MM.1S (cell line): ENCODE data around the gene SH3BP4.

Experiments used
- DNase-seq: peaks from one replicate; pipeline ENCODE4 v3.0.0-alpha.2; 2015
- H2AFZ ChIP-seq: fragments of 300-600 bp; sonication (generic); 2 replicates; pipeline ENCODE4 v1.6.0; 2016; ENCODE audit warnings: antibody characterized with exemption, low read length
- H3F3A ChIP-seq: fragments of 300-600 bp; sonication (generic); 2 replicates; pipeline ENCODE4 v1.6.1; 2016; ENCODE audit warnings: mild to moderate bottlenecking, antibody characterized with exemption, low read length, moderate library complexity, mixed read lengths; ENCODE audit not compliant: insufficient read depth
- H3K27ac ChIP-seq: fragments of 300-600 bp; sonication (generic); 2 replicates; pipeline ENCODE4 v1.5.1; 2016; ENCODE audit warnings: mild to moderate bottlenecking, low read length
- H3K27me3 ChIP-seq: fragments of 300-600 bp; sonication (generic); replicated peaks from 2 replicates; pipeline ENCODE4 v1.6.0; 2016; ENCODE audit warnings: low read length; ENCODE audit not compliant: insufficient read depth
- H3K36me3 ChIP-seq: fragments of 300-600 bp; sonication (generic); replicated peaks from 2 replicates; pipeline ENCODE4 v1.6.1; 2016; ENCODE audit warnings: mild to moderate bottlenecking, low read length, mixed read lengths; ENCODE audit not compliant: insufficient read depth
- H3K4me1 ChIP-seq: fragments of 300-600 bp; sonication (generic); 2 replicates; pipeline ENCODE4 v1.6.1; 2016; ENCODE audit warnings: low read length, mixed read lengths
- H3K4me2 ChIP-seq: fragments of 300-600 bp; sonication (generic); 2 replicates; pipeline ENCODE4 v1.6.0; 2016; ENCODE audit warnings: low read depth, low read length
- H3K4me3 ChIP-seq: fragments of 300-600 bp; sonication (generic); 2 replicates; pipeline ENCODE4 v1.5.1; 2016; ENCODE audit warnings: low read length, mixed read lengths
- H3K79me2 ChIP-seq: fragments of 300-600 bp; sonication (generic); 2 replicates; pipeline ENCODE4 v1.6.1; 2016; ENCODE audit warnings: mixed run types, low read length, mixed read lengths
- H3K9ac ChIP-seq: fragments of 300-600 bp; sonication (generic); 2 replicates; pipeline ENCODE4 v1.6.1; 2016; ENCODE audit warnings: low read length, mixed read lengths
- H3K9me2 ChIP-seq: fragments of 300-600 bp; sonication (generic); replicated peaks from 2 replicates; pipeline ENCODE4 v1.6.1; 2016; ENCODE audit warnings: mild to moderate bottlenecking, low read length, mixed read lengths; ENCODE audit not compliant: insufficient read depth
- H3K9me3 ChIP-seq: fragments of 300-600 bp; sonication (generic); replicated peaks from 2 replicates; pipeline ENCODE4 v1.6.1; 2016; ENCODE audit warnings: mild to moderate bottlenecking, low read length, mixed read lengths; ENCODE audit not compliant: insufficient read depth
- H4K20me1 ChIP-seq: fragments of 300-600 bp; sonication (generic); 2 replicates; pipeline ENCODE4 v1.6.1; 2016; ENCODE audit warnings: mild to moderate bottlenecking, low read length, moderate library complexity, mixed read lengths; ENCODE audit not compliant: insufficient read depth
- CTCF ChIP-seq: fragments of 300-600 bp; sonication (generic); IDR thresholded peaks from 2 replicates; pipeline ENCODE4 v1.5.1; 2016; ENCODE audit warnings: antibody characterized with exemption, low read length, mixed read lengths
- EZH2 ChIP-seq: fragments of 300-600 bp; sonication (generic); optimal IDR thresholded peaks from 2 replicates; pipeline ENCODE3; 2017; ENCODE audit warnings: low read depth, mild to moderate bottlenecking, antibody characterized with exemption, low read length, mixed read lengths
- EZH2phosphoT487 ChIP-seq: fragments of 300-600 bp; sonication (generic); IDR thresholded peaks from 2 replicates; pipeline ENCODE4 v1.6.1; 2018; ENCODE audit warnings: antibody characterized with exemption, low read length

SH3BP4 gene

DNA sequence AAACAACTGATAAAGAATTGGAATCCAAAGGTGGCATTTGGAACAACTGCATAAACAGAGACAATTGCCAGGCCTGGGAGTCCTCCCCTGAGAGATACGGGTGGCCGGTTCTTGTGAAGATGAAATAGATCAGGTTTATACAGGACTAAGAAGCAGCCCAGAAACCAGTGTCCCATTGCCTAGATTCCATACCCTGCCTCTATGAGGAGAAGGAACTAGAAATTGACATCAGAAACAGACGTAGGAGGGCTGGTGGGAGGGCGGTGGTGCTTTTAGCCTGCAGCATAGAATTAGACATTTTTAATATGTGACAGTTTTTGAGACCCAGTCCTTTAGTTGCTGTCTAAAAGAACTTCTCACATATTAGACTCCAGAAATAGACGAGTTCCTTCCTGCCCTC, 11.8 kb upstream of the SH3BP4 start:
- no peak for DNase-seq
- no peaks in the 10 kb centered on the region for H3K79me2 ChIP-seq
- no peaks in the 10 kb centered on the region for H3K4me1 ChIP-seq
- H3K4me3 ChIP-seq = no peak overlapping the region
- no peak overlapping the region for H3K9ac ChIP-seq
- TF ChIP-seq EZH2 = no peak
- no peak for TF ChIP-seq EZH2phosphoT487
- no peak for TF ChIP-seq CTCF
- no peaks in the 10 kb centered on the region for H3K36me3 ChIP-seq
- no peaks in the 10 kb centered on the region for H4K20me1 ChIP-seq
- H3K4me2 ChIP-seq = no peak overlapping the region
- no peaks in the 10 kb centered on the region for H3K9me3 ChIP-seq
- no peak overlapping the region for H2AFZ ChIP-seq
- H3K27me3 ChIP-seq = no peaks in the 10 kb centered on the region
- H3F3A ChIP-seq = no peaks in the 10 kb centered on the region
- no peaks in the 10 kb centered on the region for H3K9me2 ChIP-seq
- H3K27ac ChIP-seq = no peak overlapping the region

DNA sequence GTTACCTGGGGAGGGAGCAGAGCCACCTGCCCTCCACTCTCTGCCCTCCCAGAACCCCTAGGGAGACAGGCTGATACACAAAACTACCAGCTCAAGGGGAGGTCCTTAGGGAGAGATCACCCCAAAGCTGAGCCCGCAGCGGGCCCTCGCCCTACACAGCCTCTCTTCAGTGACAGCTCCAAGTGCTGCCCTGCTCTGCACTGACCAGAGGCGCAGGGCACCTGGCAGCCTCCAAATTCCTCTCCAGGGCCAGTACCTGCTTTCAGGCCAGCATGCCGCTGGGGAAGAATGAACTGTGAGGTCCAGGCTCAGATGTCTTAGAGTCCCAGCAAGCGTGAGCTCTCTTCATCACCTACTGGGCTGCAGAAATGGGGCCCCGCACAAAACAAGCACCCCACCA, 11.3 kb upstream of the SH3BP4 start:
- Histone ChIP-seq H3F3A (no peaks in the 10 kb centered on the region), H2AFZ (no peak overlapping the region), H3K9ac (no peak overlapping the region), H3K9me3 (no peaks in the 10 kb centered on the region), H4K20me1 (no peaks in the 10 kb centered on the region), H3K4me1 (no peaks in the 10 kb centered on the region), H3K4me3 (no peak overlapping the region), H3K79me2 (no peaks in the 10 kb centered on the region), H3K27me3 (no peaks in the 10 kb centered on the region), H3K36me3 (no peaks in the 10 kb centered on the region), H3K4me2 (no peak overlapping the region), H3K9me2 (no peaks in the 10 kb centered on the region), H3K27ac (no peak overlapping the region)
- no peak for DNase-seq
- no peak for TF ChIP-seq EZH2
- no peak for TF ChIP-seq EZH2phosphoT487
- no peak for TF ChIP-seq CTCF

GRCh38 chr2:234945339-234945873, 6.4 kb upstream of the SH3BP4 start:
- no peaks in the 10 kb centered on the region for H3K36me3 ChIP-seq
- H3F3A ChIP-seq = no peaks in the 10 kb centered on the region
- H3K9me2 ChIP-seq = no peaks in the 10 kb centered on the region
- no peak overlapping the region for H3K27ac ChIP-seq
- no peaks in the 10 kb centered on the region for H3K79me2 ChIP-seq
- no peak overlapping the region for H2AFZ ChIP-seq
- DNase-seq = no peak
- TF ChIP-seq EZH2 (no peak), CTCF (no peak), EZH2phosphoT487 (no peak)
- H3K9ac ChIP-seq = no peak overlapping the region
- no peaks in the 10 kb centered on the region for H3K27me3 ChIP-seq
- H3K4me3 ChIP-seq = no peak overlapping the region
- no peaks in the 10 kb centered on the region for H3K9me3 ChIP-seq
- H3K4me2 ChIP-seq = no peak overlapping the region
- H3K4me1 ChIP-seq = no peaks in the 10 kb centered on the region
- no peaks in the 10 kb centered on the region for H4K20me1 ChIP-seq
